Glomerular visceral epithelial cell (primary cell): ENCODE data around the gene DZIP3.
"Not testable (repeated sequence)": the region's sequence is repeated elsewhere in the genome, so short reads cannot be mapped to it uniquely, and the experiment has no call there.

ENCODE experiments used
- DNase-seq: peaks from one replicate; pipeline ENCODE4 v3.0.0-alpha.2; 2016; ENCODE audit errors: extremely low spot score

Gene DZIP3

GRCh38 chr3:108602249-108602934 lies 12.9 kb downstream of the DZIP3 start:
- no peak for DNase-seq

GRCh38 chr3:108602935-108603294 lies 13.4 kb downstream of the DZIP3 start:
- no peak for DNase-seq

GRCh38 chr3:108603691-108604090 lies 14.2 kb downstream of the DZIP3 start:
- no peak for DNase-seq

GRCh38 chr3:108605028-108605427 lies 15.5 kb downstream of the DZIP3 start:
- DNase-seq, result no peak

GRCh38 chr3:108605491-108605890 lies 16.0 kb downstream of the DZIP3 start:
- no peak for DNase-seq

GRCh38 chr3:108608750-108609149 lies 19.2 kb downstream of the DZIP3 start:
- no peak for DNase-seq

GRCh38 chr3:108610651-108611050 lies 21.1 kb downstream of the DZIP3 start:
- DNase-seq, result no peak

- DNase-seq, result not testable (repeated sequence)
Observed at GRCh38 chr3:108616090-108616489, 26.6 kb downstream of the DZIP3 start.

GRCh38 chr3:108620250-108620649 lies 30.7 kb downstream of the DZIP3 start:
- no peak for DNase-seq

- DNase-seq, result no peak
Observed at GRCh38 chr3:108623504-108623903, 34.0 kb downstream of the DZIP3 start.

GRCh38 chr3:108629974-108630373 lies 40.5 kb downstream of the DZIP3 start:
- DNase-seq, result no peak

- no peak for DNase-seq
Observed at GRCh38 chr3:108642526-108642925, 53.0 kb downstream of the DZIP3 start.

- DNase-seq, result no peak
Observed at GRCh38 chr3:108645364-108645763, 55.8 kb downstream of the DZIP3 start.

GRCh38 chr3:108655664-108656063 lies 66.1 kb downstream of the DZIP3 start:
- DNase-seq, result not testable (repeated sequence)

- no peak for DNase-seq
Observed at GRCh38 chr3:108661699-108662098, 72.2 kb downstream of the DZIP3 start.

GRCh38 chr3:108662142-108662738 lies 72.7 kb downstream of the DZIP3 start:
- peak; percentile 61 for DNase-seq

- DNase-seq, result no peak
Observed at GRCh38 chr3:108664266-108664665, 74.7 kb downstream of the DZIP3 start.

GRCh38 chr3:108667312-108667711 lies 77.8 kb downstream of the DZIP3 start:
- no peak for DNase-seq

- no peak for DNase-seq
Observed at GRCh38 chr3:108669208-108669607, 79.7 kb downstream of the DZIP3 start.

- DNase-seq, result no peak
Observed at GRCh38 chr3:108672701-108673100, 83.2 kb downstream of the DZIP3 start.

GRCh38 chr3:108673988-108674661 lies 84.6 kb downstream of the DZIP3 start:
- no peak for DNase-seq

GRCh38 chr3:108677811-108678210 lies 88.3 kb downstream of the DZIP3 start:
- no peak for DNase-seq

GRCh38 chr3:108692286-108692685 lies 102.8 kb downstream of the DZIP3 start:
- not testable (repeated sequence) for DNase-seq
